GM21786 (cell line): ENCODE measurements around the gene HMHB1.
"Not testable (repeated sequence)": the region's sequence is repeated elsewhere in the genome, so short reads cannot be mapped to it uniquely, and the experiment has no call there.

Experiments
- ATAC-seq: cut with Tn5 transposase; IDR thresholded peaks from one replicate; pipeline ENCODE4 v1.9.1; 2021; ENCODE audit not compliant: unreplicated experiment

Gene HMHB1

DNA sequence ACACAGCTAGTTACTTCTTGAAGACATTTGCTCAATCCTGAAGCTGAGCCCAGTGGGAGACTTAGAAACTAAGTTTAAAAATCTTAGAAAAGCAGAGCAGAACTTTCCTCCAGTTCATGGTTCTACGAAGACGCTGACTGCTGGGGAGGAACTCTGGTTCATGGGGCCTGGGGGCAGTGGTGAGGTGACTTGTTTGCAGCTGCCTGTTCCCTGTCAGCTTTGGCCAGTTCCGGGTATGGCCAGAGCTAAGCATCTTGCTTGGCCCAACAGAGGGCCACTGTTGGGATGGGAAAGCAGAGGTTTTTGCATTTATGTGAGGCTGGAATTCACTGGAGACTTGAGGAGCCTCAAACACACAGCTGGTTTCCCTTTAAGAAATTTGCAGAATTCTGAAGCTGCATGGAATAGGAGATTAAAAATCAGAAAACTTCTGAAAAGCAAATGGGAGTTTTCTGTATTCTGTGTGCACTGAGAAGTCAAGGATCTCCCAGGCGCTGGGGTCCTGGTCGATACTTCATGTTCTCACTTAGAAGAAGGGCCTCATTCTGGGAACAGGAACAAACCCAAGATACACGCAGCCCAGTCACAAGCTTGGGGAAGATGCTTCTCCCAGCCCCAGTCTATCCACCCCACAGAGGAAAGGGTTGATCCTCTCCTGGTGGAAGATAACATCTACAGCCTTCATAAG is 10.6 kb upstream of the HMHB1 start:
- peak; percentile 68 for ATAC-seq

DNA sequence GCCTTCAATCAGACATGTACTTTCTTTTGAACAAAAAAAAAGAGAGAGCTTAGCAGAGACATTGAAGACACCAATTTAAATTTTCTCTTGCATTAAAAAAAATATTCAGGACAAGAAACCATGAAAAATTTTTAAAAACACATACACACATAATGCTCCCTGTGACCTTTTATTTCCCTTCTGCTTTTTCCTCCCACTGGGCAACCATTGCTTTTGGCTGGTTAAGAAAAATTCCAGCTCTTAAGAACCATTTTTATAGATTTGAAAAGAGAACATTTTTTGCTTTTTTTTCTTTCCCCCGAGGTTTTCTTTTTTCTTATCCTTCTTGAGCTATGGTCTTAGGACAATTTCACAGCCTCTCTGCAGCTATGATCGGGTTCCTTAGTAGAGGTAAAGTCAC is 6.1 kb upstream of the HMHB1 start:
- no peak for ATAC-seq

DNA sequence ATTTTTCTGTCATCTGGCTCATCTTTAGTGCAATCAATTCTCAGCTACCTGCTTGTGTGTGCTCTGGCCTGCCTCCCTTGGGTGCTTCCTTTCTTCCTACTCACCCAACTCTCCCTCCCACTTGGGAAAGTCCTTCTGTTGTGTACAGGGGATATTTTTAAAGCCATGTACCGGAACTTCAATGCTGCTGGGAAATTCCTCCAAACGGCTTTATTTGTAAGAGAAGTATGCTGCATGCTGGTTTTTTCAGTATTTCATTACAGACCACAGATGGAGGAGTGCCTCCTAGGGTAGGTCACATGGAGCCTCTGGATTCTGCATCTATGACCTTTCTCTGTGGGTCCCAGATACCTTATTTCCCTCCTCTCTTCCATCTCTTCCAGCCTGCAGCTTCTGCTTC is 5.4 kb upstream of the HMHB1 start:
- no peak for ATAC-seq

DNA sequence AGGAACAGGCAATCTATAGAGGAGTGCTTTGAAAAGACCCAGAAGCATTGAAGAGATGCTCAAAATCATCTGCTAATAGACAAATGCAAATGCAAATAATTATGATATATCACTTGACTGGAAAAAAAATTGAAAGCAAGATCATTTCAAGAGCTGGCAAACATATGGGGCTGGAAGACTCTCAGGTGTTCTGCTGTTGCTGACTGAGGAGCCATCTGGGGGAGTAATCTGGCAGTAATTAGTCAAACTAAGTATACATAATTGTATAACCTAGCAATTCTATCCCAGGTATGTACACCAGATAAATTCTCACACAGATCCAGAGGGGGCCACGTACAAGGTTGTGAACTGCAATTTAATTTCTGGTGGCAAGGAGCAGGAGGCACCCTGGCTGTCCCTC is 4.6 kb upstream of the HMHB1 start:
- no peak for ATAC-seq

DNA sequence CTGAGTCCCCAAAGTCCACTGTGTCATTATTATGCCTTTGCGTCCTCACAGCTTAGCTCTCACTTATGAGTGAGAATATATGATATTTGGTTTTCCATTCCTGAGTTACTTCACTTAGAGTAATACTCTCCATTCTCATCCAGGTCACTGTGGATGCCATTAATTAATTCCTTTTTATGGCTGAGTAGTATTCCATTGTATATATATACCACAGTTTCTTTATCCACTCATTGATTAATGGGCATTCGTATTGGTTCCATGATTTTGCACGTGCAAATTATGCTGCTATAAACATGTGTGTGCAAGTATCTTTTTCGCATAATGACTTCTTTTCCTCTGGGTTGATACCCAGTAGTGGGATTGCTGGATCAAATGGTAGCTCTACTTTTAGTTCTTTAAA is 4.4 kb downstream of the HMHB1 start:
- ATAC-seq, result not testable (repeated sequence)

DNA sequence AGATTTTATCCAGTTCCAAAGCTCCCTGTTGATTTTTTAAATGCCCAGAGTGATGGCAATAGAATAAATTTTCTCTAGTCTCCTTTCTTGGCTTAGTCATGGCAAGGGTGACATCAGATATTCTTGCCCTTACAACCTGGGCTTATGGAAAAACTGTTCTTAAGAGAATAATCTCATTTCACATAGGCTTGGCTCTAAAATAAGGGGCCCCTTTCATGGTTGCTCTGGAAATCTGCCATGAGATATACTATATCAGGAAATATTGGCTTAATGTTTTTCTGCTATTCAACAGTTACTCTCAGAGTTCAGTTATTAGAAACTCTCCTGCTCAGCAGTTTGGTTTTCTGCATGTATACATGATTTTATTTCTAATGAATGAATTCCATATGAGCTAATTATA is 7.8 kb downstream of the HMHB1 start:
- ATAC-seq, result no peak

DNA sequence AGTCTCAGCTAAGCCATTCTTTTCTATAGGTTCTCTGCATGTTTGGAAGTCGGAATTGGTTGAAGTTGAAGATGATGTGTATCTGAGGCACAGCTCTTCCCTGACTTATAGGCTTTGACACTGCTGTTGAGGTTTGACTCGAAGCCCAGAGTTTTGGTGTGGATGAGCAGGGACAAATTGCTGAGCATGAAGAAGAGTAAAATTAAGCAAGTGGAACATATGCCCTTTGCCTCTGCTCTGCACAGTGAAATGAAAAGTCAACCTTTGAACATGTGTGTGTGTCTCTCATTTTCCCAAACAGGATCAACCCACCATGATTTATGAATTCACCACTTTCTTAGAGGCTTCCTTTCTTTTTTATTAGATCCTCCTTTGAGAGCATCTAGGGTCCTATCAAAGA is 8.5 kb downstream of the HMHB1 start:
- no peak for ATAC-seq

DNA sequence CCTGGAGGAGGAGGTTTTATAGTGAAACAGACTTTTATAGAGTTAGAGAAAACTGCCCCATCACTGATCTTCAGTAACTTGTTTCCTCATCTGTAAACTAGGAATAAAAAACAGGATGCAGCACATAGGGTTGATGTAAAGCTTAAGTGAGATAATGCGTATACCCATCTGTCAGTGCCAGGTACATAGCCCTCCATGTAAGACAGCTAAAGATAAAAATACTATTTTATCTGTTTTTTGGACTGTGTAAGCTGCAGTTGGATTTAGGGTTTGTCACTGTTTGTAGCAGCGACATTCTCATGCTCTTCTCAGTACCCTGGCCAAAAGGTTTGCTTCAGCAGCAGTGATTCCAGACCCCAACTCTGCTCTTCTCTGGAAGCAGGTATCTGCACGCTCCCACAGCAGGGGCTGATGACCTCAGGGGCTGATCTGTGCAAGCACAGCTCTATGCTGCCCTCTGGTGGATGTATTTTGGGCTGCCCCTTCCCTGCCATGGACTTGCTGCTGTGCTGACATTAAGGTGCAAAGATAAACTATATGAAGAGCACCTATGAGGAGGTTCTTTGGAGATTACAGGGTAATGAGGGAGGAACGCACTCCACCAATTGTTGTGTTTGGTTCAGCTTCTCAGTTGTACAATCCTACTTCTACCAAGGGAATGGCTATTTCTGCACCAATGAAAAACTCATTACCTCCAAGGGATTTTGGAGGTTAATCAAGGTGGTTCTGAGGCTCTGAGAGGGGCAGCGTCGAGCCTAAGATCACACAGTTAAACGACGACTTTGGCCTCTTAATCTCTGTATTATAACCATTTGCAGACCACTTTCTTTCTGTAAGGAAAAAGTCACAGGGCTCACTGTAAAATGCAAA is 13.1 kb downstream of the HMHB1 start:
- peak; percentile 51 for ATAC-seq

DNA sequence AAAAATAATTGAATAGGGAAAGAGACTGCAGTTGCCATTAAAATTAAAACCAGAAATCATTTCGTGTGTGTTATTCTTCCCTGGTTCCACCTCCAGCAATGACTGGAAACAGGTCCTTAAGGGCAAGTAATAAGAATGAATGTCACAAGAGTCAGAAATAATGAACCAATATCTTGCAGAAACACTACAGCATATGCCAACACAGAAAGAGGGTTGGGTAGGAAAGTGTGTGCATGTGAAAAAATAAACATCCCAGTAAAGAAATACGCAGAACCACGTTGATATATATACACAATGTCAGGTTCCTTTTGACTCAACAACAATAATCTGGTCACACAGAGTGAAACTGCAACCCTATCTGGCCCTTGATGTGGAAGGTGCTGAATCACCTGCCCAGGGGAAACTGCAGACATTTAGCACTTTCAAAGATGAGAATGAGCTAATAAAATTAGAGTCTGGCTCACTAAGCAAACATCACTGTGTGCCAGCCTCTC is 15.0 kb downstream of the HMHB1 start:
- peak; percentile 96 for ATAC-seq

DNA sequence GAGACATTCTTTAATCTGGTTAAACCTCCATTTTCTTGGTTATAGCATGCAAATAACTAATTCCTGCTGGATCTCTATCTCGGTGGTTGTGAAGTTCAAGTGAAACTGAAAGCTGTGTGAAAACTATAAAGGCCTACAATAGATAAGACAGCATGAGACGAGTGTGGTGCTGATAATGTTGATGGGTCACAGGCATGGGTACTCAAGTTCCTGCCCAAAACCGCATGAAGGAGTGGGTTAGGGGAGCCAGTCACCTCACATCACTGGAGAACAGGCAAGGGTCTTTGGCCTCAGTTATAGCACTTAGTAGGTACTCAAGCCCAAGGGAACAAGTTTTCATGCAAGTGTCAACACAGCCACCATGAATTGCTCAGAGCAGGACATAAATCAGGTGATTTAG is 16.7 kb downstream of the HMHB1 start:
- ATAC-seq, result no peak

DNA sequence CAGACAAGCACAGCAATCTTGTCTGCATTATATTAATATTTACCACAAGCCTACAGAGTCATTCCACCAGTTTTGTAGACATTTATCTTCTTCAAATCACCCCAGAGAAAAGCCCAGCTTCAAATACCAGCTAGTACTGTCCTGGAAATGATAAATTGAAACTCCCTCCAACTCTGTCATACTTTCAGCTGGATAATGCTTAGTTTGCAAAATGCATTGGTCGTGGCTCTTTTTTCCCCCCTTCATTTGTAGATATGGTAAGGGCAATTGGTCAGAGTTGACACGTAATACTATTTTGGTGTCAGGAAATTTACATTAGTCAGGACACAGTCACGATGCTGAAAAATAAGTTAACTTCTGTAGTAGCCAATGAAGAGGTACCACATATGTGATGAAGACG is 21.2 kb downstream of the HMHB1 start:
- ATAC-seq, result no peak

DNA sequence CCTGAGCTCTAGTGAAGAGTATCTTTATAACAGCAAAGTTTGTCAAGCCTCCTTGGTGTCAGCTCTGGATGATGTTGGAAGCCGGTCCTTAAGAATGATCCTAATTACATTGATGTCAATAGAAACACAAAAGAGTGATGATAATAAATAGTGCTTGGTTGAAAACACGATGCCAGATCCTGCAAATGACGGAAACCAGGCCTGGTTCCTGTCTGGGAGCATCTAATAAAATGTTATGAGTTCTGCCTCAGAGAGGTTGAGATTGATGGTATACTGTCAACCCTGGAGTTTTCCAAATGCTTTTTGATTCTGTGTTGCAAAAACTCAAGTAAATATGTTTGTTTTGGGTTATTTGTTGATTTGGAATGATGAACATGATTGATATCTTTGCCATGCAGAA is 23.3 kb downstream of the HMHB1 start:
- ATAC-seq, result no peak

DNA sequence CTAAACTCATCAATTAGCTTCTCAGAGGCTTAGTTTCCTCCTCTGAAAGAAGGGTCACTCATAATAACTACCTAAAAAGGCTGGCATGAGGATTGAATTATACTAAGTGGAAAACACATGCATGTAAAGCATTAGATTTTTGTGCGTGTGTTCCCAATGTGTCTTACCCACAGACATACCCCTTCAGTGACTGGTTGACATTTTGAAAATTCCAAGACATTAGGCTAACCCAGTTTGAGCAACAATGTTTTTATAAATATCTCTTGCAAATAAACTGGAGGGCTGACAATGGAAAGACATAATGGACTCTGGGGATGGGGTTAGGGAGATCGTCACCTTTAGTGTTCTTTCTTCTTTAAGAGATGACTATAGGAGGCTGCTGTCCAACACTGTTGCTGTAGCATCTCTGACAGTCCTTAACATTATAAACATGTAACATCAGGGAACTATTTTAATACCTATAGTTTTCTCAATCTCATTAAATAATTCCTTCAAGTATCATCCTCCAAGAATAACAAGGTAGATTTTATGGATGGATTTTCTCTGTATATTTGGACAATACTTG is 24.3 kb downstream of the HMHB1 start:
- ATAC-seq, result no peak

DNA sequence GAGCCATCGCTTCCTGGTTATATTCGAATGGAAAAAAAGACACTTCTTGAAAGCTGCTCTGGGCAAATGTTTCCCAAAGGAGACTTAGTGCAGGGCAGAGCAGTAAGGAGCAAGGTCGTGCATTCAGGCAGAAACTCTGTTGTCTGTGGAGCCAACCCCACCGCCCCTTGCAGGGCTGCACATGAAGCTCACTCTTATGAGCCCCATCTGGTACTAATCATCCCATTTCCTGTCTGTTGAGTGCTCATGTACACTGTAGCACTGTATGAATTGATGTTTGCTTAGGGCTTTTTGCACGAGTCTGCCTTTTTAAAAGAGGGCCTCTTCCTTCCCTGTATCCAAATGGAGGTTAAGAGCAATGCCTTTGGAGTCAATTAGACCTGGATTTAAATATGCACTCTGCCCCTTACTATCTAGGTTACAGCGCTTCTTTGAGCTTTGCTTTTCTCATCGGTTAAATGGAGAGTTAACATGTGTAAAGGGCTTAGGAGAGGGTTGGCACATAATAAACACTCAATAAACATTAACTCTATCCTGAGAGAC is 25.4 kb downstream of the HMHB1 start:
- no peak for ATAC-seq

DNA sequence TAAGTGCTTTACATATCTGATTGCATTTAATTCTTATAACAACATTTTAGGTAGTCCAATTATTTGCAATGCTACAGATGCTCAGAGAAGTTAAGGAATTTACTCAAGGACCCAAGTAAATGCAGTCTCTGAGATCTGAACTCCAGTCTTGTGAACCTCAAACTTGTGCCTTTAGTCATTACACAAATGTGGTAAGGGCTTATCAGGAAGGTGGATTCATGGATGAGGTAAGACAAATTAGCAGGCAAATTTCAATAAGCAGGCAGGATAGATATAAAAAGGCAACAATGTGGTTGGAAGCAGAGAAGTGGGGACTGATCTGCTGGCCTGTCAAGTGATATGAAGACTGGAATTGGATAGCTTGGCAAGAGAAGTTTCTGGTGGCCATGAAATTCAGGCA is 29.5 kb downstream of the HMHB1 start:
- no peak for ATAC-seq

DNA sequence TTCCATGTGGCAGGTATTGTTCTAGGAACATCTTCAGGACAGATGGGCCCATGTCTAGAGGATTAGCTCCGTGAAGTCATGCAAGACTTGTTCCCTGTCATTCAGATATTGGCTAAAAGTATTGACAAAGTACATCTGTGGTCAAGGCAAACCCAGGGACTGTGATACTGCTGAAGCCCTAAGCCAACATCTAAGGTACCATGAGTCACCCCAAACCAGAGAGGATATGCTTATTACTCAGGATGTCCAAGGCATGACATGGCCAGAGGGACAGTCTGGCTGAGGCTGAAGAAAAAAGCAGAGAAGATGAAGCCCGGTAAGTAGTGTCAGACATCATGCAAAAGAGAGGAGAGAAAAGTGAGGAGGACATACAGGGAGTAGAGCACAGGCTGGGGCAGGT is 31.0 kb downstream of the HMHB1 start:
- ATAC-seq, result no peak

DNA sequence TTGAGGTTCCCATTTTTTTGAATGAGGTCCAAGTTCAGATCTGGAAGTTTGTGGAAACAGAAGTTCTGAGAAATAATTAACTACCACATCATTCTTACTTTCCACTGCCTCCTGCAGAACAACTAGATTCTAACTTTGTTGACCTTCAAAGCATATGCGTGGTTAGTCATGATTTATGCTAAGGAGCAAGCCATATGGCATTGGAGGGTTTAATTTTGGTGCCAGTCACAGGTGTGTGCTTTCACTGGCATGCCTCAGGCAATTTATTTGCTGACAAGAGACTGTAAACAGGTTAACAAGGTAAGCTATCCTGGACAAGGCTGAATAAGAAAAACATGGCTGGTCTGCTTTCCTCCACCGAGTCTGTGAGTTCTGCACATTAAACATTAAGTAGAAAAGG is 31.5 kb downstream of the HMHB1 start:
- no peak for ATAC-seq

DNA sequence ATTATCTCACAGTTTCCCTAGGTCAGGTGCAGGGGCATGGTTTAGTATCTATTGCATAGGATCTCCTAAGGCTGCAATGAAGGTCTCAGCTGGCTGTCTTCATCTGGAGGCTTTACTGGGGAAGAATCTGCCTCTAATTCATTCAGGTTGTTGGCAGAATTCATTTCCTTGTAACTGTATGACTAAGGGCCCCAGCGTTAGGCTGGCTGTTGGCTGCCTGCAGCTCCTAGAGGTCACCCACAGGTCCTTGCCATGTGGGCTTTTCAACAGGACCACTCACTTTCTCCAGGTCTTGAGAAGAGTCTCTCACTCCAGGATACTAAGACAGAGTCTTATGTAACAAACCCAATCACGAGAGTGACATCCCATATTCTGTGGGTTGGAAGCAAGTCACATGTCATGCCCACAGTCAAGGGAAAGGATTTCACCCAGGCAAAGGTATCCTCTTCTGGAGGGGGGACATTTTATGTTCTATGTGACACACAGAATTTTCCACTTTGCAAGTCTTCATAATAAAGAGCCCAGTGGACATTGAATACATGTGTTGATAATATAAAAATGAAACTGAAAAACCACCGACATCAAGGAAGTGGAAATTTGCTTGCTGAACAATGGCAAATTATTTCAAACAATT is 38.2 kb downstream of the HMHB1 start:
- peak; percentile 75 for ATAC-seq

DNA sequence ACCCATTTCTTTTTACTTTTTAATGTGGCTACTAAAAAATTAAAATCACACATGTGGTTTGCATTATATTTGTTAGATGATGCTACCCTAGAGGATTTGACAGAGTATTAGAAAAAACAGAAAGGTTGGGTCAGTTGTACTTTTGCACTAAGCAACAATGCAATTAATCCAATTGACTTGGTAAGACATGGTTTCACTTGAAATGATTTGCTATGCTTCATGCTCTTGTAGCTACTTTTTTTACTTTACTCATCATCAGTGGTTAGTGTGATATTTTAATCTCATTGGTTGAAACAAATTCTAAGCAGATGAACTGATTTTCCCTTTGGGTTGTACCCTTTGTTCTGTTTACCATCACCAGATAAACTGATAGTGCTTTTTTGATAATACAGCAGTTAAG is 39.4 kb downstream of the HMHB1 start:
- no peak for ATAC-seq

DNA sequence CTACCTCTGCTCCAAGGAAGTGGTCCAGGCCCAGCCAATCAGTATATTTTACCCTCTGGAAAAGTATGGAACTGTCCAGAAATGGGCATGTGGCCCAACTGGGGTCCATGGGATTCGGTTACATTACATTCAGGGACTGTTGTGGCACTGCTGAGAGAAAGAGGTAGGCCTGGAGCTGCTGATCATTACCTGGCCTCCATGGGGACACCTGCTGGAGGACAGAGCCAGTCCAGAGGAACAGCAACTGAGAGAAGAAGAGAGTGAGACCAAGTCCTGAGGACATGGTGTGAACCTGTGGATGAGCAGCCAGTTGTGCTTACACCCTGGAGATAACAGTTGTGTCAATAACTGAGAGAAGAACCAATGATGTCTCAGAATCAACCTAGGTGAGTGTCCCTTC is 48.2 kb downstream of the HMHB1 start:
- no peak for ATAC-seq

DNA sequence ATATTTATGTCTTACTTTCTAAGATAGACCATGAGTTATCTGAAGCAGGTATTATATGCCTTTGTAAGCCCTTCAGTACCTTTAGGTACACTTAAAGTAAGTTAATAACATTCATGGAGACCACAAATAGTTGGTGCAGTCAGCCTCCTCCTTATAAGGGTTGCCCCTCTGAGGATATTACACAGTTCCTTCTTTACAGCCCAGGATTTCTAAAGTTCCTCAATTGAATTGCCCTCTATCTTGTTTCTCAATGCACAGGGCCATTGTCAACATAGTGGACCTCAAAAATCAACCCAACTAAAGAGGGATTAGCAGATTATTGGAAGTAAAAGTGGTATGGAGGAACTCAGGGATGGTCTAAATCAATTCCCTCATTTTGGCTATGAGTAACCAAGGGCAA is 50.3 kb downstream of the HMHB1 start:
- ATAC-seq, result no peak
